Hepatocyte (in vitro differentiated cells): Measurements from ENCODE around the gene VWA5B1. TPM values are rescaled to one million over a fixed set of nuclear protein-coding genes. Genes with fewer than 3 reads are reported as not detected.

ENCODE experiments used
- DNase-seq: peaks from one replicate; pipeline ENCODE4 v3.0.0-alpha.2; 2016; ENCODE audit warnings: low spot score
- H2AFZ ChIP-seq: fragments of 200-600 bp; sonication (generic); 2 replicates; pipeline ENCODE4 v1.6.0; 2016; ENCODE audit warnings: antibody characterized with exemption, mild to moderate bottlenecking
- H3K27ac ChIP-seq: fragments of 200-600 bp; sonication (generic); 2 replicates; pipeline ENCODE4 v1.5.1; 2016; ENCODE audit warnings: mild to moderate bottlenecking
- H3K27me3 ChIP-seq: fragments of 200-600 bp; sonication (generic); 2 replicates; pipeline ENCODE4 v1.6.1; 2016
- H3K36me3 ChIP-seq: fragments of 200-600 bp; sonication (generic); replicated peaks from 2 replicates; pipeline ENCODE4 v1.5.1; 2016; ENCODE audit warnings: low read depth; ENCODE audit not compliant: insufficient read depth
- H3K4me1 ChIP-seq: fragments of 200-600 bp; sonication (generic); 2 replicates; pipeline ENCODE4 v1.5.1; 2016; ENCODE audit warnings: mild to moderate bottlenecking, moderate library complexity; ENCODE audit not compliant: insufficient read depth
- H3K4me2 ChIP-seq: fragments of 200-600 bp; sonication (generic); 2 replicates; pipeline ENCODE4 v1.6.0; 2016
- H3K4me3 ChIP-seq: fragments of 200-600 bp; sonication (generic); 2 replicates; pipeline ENCODE4 v1.5.1; 2016; ENCODE audit warnings: mild to moderate bottlenecking
- H3K79me2 ChIP-seq: fragments of 200-600 bp; sonication (generic); 2 replicates; pipeline ENCODE4 v1.6.0; 2017; ENCODE audit warnings: mild to moderate bottlenecking
- H3K9me2 ChIP-seq: fragments of 200-600 bp; sonication (generic); replicated peaks from 2 replicates; pipeline ENCODE4 v1.6.0; 2017; ENCODE audit warnings: mild to moderate bottlenecking; ENCODE audit not compliant: insufficient read depth
- H3K9me3 ChIP-seq: fragments of 200-600 bp; sonication (generic); 2 replicates; pipeline ENCODE4 v1.5.1; 2016; ENCODE audit warnings: low read depth, mild to moderate bottlenecking
- H4K20me1 ChIP-seq: fragments of 200-600 bp; sonication (generic); 2 replicates; pipeline ENCODE4 v1.6.0; 2016; ENCODE audit warnings: mild to moderate bottlenecking; ENCODE audit not compliant: insufficient read depth, poor library complexity, severe bottlenecking
- CTCF ChIP-seq: fragments of 200-600 bp; sonication (generic); IDR thresholded peaks from 2 replicates; pipeline ENCODE4 v1.5.1; 2016; ENCODE audit warnings: antibody characterized with exemption, mild to moderate bottlenecking; ENCODE audit not compliant: poor library complexity
- EZH2 ChIP-seq: fragments of 200-600 bp; sonication (generic); IDR thresholded peaks from 2 replicates; pipeline ENCODE4 v1.6.1; 2016; ENCODE audit warnings: antibody characterized with exemption, mild to moderate bottlenecking, borderline replicate concordance
- EZH2phosphoT487 ChIP-seq: fragments of 200-600 bp; sonication (generic); IDR thresholded peaks from one replicate; pipeline ENCODE4 v1.6.1; 2018; ENCODE audit warnings: antibody characterized with exemption, mild to moderate bottlenecking, low read depth, moderate library complexity; ENCODE audit not compliant: unreplicated experiment, severe bottlenecking
- WGBS: methylation state at CpG from one replicate; pipeline ENCODE4 v1.1.6; 2016; ENCODE audit warnings: low lambda C conversion rate; ENCODE audit errors: missing lambda C conversion rate; 5-methylcytosine and 5-hydroxymethylcytosine counted together
- polyA plus RNA-seq: library from polyadenylated mRNA; unstranded; fragments of >200 nt; fragmentation: Nextera tagmentation; extraction: Ambion mirVana; gene quantifications from 2 replicates; pipeline ENCODE4 v1.2.1, GENCODE V29; 2016
- total RNA-seq: library from RNA; depleted of rRNA; stranded (reverse); fragments of >200 nt; gene quantifications from 2 replicates; pipeline ENCODE4 v1.2.3, GENCODE V29; 2014

The VWA5B1 gene
- total and polyA plus RNA-seq, 2 experiments from 2014 or later, result 0.33 to 0.35 TPM

GRCh38 chr1:20350421-20350820 lies 59.7 kb downstream of the VWA5B1 start:
- H4K20me1 ChIP-seq, result no peaks in the 10 kb centered on the region
- no peaks in the 10 kb centered on the region for H3K4me1 ChIP-seq
- no peak overlapping the region for H3K27ac ChIP-seq
- 98% methylated on average over 7 of the region's 7 CpGs for WGBS
- no peak overlapping the region for H2AFZ ChIP-seq
- H3K4me2 ChIP-seq, result no peak overlapping the region
- DNase-seq, result no peak
- H3K36me3 ChIP-seq, result no peaks in the 10 kb centered on the region
- TF ChIP-seq EZH2 (no peak), EZH2phosphoT487 (no peak), CTCF (no peak)
- H3K4me3 ChIP-seq, result no peak overlapping the region
- no peaks in the 10 kb centered on the region for H3K79me2 ChIP-seq
- no peaks in the 10 kb centered on the region for H3K9me3 ChIP-seq
- no peaks in the 10 kb centered on the region for H3K9me2 ChIP-seq
- H3K27me3 ChIP-seq, result no peaks in the 10 kb centered on the region

GRCh38 chr1:20351911-20352701 lies 61.4 kb downstream of the VWA5B1 start:
- Histone ChIP-seq H3K4me2 (no peak overlapping the region), H3K9me3 (no peaks in the 10 kb centered on the region), H4K20me1 (no peaks in the 10 kb centered on the region), H3K27ac (no peak overlapping the region), H3K4me1 (peaks cover 11% of the 10 kb centered on the region), H3K4me3 (no peak overlapping the region), H2AFZ (no peak overlapping the region), H3K79me2 (no peaks in the 10 kb centered on the region), H3K27me3 (no peaks in the 10 kb centered on the region), H3K9me2 (no peaks in the 10 kb centered on the region), H3K36me3 (no peaks in the 10 kb centered on the region)
- DNase-seq, result no peak
- WGBS, result 74% methylated on average over 9 of the region's 9 CpGs
- TF ChIP-seq CTCF (no peak), EZH2phosphoT487 (no peak), EZH2 (no peak)

GRCh38 chr1:20353836-20354235 lies 63.2 kb downstream of the VWA5B1 start:
- peaks cover 21% of the 10 kb centered on the region for H3K4me1 ChIP-seq
- no peaks in the 10 kb centered on the region for H3K9me2 ChIP-seq
- H3K79me2 ChIP-seq, result no peaks in the 10 kb centered on the region
- WGBS, result 94% methylated on average over 17 of the region's 17 CpGs
- no peak overlapping the region for H3K27ac ChIP-seq
- no peaks in the 10 kb centered on the region for H3K27me3 ChIP-seq
- no peak for DNase-seq
- H4K20me1 ChIP-seq, result no peaks in the 10 kb centered on the region
- H3K4me2 ChIP-seq, result no peak overlapping the region
- no peak overlapping the region for H3K4me3 ChIP-seq
- no peak for TF ChIP-seq EZH2
- TF ChIP-seq CTCF, result no peak
- H3K9me3 ChIP-seq, result no peaks in the 10 kb centered on the region
- H3K36me3 ChIP-seq, result no peaks in the 10 kb centered on the region
- no peak overlapping the region for H2AFZ ChIP-seq
